ENCODE measurements around the gene RASGRP3.

RASGRP3 gene

GRCh38 chr2:33488715-33489540 lies 12.5 kb downstream of the RASGRP3 start:
- no peak overlapping the region for H3K27ac ChIP-seq
- TF ChIP-seq CTCF (conservative IDR thresholded peaks at IDR 0.05) = no peak

GRCh38 chr2:33489835-33490431 lies 13.5 kb downstream of the RASGRP3 start:
- H3K27ac ChIP-seq = no peak overlapping the region
- TF ChIP-seq CTCF (conservative IDR thresholded peaks at IDR 0.05) = no peak

- no peak for TF ChIP-seq CTCF (conservative IDR thresholded peaks at IDR 0.05)
- H3K27ac ChIP-seq = no peak overlapping the region
These were observed 15.1 kb downstream of the RASGRP3 start for GRCh38 chr2:33491441-33492084.

- no peak overlapping the region for H3K27ac ChIP-seq
These were observed 16.1 kb downstream of the RASGRP3 start for GRCh38 chr2:33492399-33493134.

DNA sequence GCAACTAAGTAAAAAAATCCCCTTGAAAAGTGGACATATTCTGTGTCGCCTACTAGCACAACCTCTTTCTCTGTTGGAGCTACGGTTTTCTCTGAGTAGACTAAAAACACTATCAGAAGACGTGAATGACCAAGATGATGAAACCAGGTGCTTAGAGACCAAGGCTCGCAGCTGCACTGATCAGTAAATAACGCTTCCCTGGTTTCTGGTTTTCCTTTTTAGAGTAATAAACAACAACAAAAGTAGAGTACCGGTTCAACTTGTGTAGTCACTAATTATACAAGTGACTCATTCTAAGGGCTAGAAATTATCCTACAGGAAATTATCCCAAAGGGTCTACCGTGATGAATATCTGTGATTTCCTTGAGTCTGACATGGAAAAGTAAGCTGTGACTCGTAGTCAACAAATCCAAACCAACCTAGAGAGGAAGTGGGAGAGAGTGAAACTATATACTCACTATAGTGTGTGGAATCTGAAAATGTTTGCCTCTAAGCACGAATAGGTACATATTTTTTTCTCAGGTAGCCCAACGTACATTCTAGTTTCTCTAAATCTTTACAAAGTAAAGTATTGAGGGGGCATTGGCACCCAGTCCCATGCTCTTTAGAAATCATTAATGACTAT lies 17.8 kb downstream of the RASGRP3 start:
- H3K27ac ChIP-seq = no peak overlapping the region
- no peak for TF ChIP-seq CTCF (conservative IDR thresholded peaks at IDR 0.05)

More at GRCh38 chr2:33492399-33493134, 16.1 kb downstream of the RASGRP3 start:
- TF ChIP-seq CTCF (conservative IDR thresholded peaks at IDR 0.05) = no peak

- TF ChIP-seq CTCF (conservative IDR thresholded peaks at IDR 0.05) = no peak
- H3K27ac ChIP-seq = no peak overlapping the region
These were observed 18.6 kb downstream of the RASGRP3 start for GRCh38 chr2:33494877-33495641.
